GM12892 (cell line): ENCODE data around the gene DPH7.
"Not testable (repeated sequence)": the region's sequence is repeated elsewhere in the genome, so short reads cannot be mapped to it uniquely, and the experiment has no call there.

ENCODE experiments used
- DNase-seq: peaks from one replicate; pipeline ENCODE4 v3.0.0; 2011; ENCODE audit not compliant: insufficient read length
- FAIRE-seq: peaks from 2 replicates; lab custom pipeline; 2011; peaks lifted over from hg19 to GRCh38; lab: Jason Lieb, UNC
- POLR2A ChIP-seq: IDR thresholded peaks from 2 replicates; pipeline ENCODE4 v1.6.1; 2011; ENCODE audit warnings: low read depth, low read length, control low read depth
- POLR2AphosphoS5 ChIP-seq: IDR thresholded peaks from 2 replicates; pipeline ENCODE4 v1.6.1; 2011; ENCODE audit warnings: low read depth, low read length, control low read depth
- TAF1 ChIP-seq: IDR thresholded peaks from 2 replicates; pipeline ENCODE4 v1.6.1; 2011; ENCODE audit warnings: low read depth, mild to moderate bottlenecking, control low read depth, low read length, borderline replicate concordance

The DPH7 gene

GRCh38 chr9:137564817-137565411, 13.8 kb downstream of the DPH7 start:
- TF ChIP-seq TAF1: no peak
- no peak for TF ChIP-seq POLR2AphosphoS5
- no peak for TF ChIP-seq POLR2A
- DNase-seq (no peak), FAIRE-seq (no peak)

DNA sequence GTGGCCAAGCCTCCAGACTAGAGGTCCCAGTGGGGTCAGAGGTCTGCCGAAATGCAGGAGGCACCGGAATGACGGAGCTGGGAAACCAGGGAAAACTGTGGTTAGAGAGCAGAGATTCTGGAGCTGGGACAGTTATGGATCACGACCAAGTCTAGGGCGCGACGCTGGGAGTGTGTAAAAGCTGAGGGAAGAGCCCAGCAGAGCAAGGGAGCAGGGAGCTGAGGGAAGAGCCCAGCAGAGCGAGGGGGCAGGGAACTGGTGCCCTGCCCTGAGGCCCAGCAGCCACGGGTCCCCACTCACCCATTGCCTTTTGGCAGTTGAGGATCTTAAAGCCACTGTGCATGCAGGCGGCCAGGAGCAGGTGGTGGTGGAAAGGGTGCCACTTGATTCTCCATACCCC, 14.6 kb downstream of the DPH7 start:
- no peak for TF ChIP-seq POLR2A
- no peak for FAIRE-seq
- no peak for DNase-seq

GRCh38 chr9:137558127-137558526, 20.6 kb downstream of the DPH7 start:
- FAIRE-seq (no peak), DNase-seq (no peak)
- TF ChIP-seq POLR2A (no peak), POLR2AphosphoS5 (no peak), TAF1 (no peak)

DNA sequence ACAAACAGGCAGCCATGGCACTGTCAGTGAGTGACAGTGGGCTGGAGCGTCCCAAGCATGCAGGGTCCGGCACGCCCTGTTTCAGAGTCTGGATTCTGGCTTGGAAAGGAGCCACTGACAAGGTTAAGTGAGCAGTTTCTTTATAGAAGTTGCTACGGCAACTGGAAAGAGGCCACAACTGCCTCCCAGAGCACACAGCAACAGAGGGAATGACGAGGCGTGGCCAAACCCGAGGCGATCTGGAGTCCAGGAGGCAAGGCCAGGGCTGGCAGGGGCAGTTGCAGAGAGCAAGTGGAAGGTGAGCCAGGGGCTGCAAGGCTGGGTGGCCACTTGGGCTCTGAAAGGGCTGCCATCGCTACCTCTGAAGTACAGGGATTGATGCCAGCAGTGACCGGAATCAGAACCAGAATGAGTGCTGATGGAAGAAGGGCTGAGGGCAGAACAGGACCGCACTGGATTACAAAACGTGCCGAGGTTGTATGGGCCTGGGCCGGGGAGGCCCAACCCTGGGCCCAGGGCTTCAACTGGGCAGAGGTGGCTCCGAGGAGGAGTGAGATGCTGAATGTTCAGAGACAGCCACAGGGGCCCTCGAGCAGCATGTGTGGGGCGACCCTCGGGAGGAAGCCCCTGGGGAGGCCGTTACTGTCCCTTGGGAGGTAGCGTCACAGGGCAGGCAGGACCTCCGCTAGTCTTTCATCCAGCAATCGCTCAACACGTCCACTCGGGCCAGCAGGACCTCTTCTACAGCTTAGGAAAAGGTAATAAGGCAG, 22.5 kb downstream of the DPH7 start:
- TF ChIP-seq POLR2AphosphoS5 (0 out of 2 replicates have a peak, but pooled peaks have one; percentile 43), TAF1 (no peak)
- DNase-seq (no peak), FAIRE-seq (no peak)

DNA sequence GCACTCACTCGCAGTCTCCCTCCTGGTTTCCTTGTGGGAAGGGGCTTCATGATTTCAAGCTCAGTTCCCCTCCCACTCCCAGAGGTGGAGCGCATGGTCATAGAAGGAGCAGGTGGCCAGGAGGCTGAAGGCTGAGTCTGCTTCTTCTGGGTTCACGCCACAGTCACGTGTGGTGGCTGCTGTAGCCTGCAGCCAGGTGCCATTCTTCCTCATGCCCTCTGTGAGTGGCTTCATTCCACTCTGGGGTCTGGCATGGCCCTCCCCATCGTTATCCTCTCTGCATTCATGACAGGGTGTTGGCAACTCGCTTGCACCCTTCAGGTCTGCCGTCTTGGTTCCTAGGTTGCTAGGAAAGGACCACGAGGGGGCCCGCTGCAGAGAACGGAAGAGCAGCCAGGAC, 23.5 kb downstream of the DPH7 start:
- FAIRE-seq: no peak
- DNase-seq: no peak
- no peak for TF ChIP-seq TAF1
- TF ChIP-seq POLR2A: 0 out of 2 replicates have a peak, but pooled peaks have one; percentile 23
- peak; percentile 35; the same call in 1 of the 2 replicates for TF ChIP-seq POLR2AphosphoS5

GRCh38 chr9:137554349-137554748, 24.4 kb downstream of the DPH7 start:
- DNase-seq (no peak), FAIRE-seq (no peak)
- no peak for TF ChIP-seq TAF1

DNA sequence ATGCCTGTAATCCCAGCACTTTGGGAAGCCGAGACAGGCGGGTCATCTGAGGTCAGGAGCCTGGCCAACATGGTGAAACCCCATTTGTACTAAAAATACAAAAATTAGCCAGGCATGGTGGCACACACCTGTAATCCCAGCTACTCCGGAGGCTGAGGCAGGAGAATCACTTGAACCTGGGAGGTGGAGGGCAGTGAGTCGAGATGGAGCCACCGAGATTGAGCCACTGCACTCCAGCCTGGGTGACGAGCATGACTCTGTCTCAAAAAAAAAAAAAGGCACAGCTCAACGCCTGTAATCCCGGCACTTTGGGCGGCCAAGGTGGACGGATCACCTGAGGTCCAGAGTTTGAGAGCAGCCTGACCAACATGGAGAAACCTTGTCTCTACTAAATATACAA, 25.1 kb downstream of the DPH7 start:
- TF ChIP-seq POLR2AphosphoS5: 0 out of 2 replicates have a peak, but pooled peaks have one; percentile 11
- not testable (repeated sequence) for FAIRE-seq, DNase-seq

- TF ChIP-seq POLR2A (no peak), TAF1 (no peak), POLR2AphosphoS5 (no peak)
- peak; percentile 87 for FAIRE-seq
- DNase-seq: peak; percentile 58
Observed at GRCh38 chr9:137552022-137552768, 26.5 kb downstream of the DPH7 start.

GRCh38 chr9:137551264-137552021, 27.3 kb downstream of the DPH7 start, which contains the start of gene MRPL41:
Gene MRPL41, plus strand, starts transcription at chr9:137551879. Its CDS starts 203 bp downstream, at chr9:137552082.
- no peak for TF ChIP-seq TAF1
- peak; percentile 81; the same call in 1 of the 2 replicates for TF ChIP-seq POLR2A
- peak; percentile 39; the same call in 1 of the 2 replicates for TF ChIP-seq POLR2AphosphoS5
- peak; percentile 98 for DNase-seq
- FAIRE-seq: peak; percentile 97

- FAIRE-seq, DNase-seq: not testable (repeated sequence)
Observed at GRCh38 chr9:137550958-137551263, 27.8 kb downstream of the DPH7 start.

- TF ChIP-seq POLR2A (no peak), POLR2AphosphoS5 (no peak), TAF1 (no peak)
- DNase-seq: peak; percentile 55
Observed at GRCh38 chr9:137550231-137550621, 28.5 kb downstream of the DPH7 start, which contains the start of gene PNPLA7. Gene PNPLA7, minus strand, starts transcription at chr9:137550402. Its CDS starts 205 bp downstream, at chr9:137550197.

More at GRCh38 chr9:137550231-137550621, 28.5 kb downstream of the DPH7 start, which contains the start of gene PNPLA7:
- FAIRE-seq: peak; percentile 70
